ENCODE data around the gene HNF1A.
A peak's percentile ranks its signal among the peaks of the same experiment; 100 is the strongest.

Gene HNF1A

GRCh38 chr12:120988658-120989057 is 10.3 kb downstream of the HNF1A start:
- no peak for DNase-seq (ENCODE audit: low read depth in 2 of 2)

- DNase-seq (ENCODE audit: low read depth in 2 of 2): no peak
Observed at GRCh38 chr12:120989687-120990086, 11.3 kb downstream of the HNF1A start.

GRCh38 chr12:120990487-120991055 is 12.2 kb downstream of the HNF1A start:
- DNase-seq (ENCODE audit: low read depth in 2 of 2): no peak

GRCh38 chr12:120991965-120992364 is 13.6 kb downstream of the HNF1A start:
- no peak for DNase-seq (ENCODE audit: low read depth in 2 of 2)

- DNase-seq (ENCODE audit: low read depth in 2 of 2): no peak
Observed at GRCh38 chr12:120992989-120993388, 14.6 kb downstream of the HNF1A start.

- DNase-seq (ENCODE audit: low read depth in 2 of 2): no peak
Observed at GRCh38 chr12:120993496-120993895, 15.2 kb downstream of the HNF1A start.

- no peak for DNase-seq (ENCODE audit: low read depth in 2 of 2)
Observed at GRCh38 chr12:120994059-120994458, 15.7 kb downstream of the HNF1A start.

GRCh38 chr12:120994589-120995337 is 16.4 kb downstream of the HNF1A start:
- no peak for DNase-seq (ENCODE audit: low read depth in 2 of 2)

- no peak for DNase-seq (ENCODE audit: low read depth in 2 of 2)
Observed at GRCh38 chr12:120996133-120996746, 17.9 kb downstream of the HNF1A start.

GRCh38 chr12:120997448-120997847 is 19.1 kb downstream of the HNF1A start:
- DNase-seq (ENCODE audit: low read depth in 2 of 2): no peak

- no peak for DNase-seq (ENCODE audit: low read depth in 2 of 2)
Observed at GRCh38 chr12:120998435-120998834, 20.1 kb downstream of the HNF1A start.

- DNase-seq (ENCODE audit: low read depth in 2 of 2): no peak
Observed at GRCh38 chr12:120999191-121000120, 21.1 kb downstream of the HNF1A start.

- no peak for DNase-seq (ENCODE audit: low read depth in 2 of 2)
Observed at GRCh38 chr12:121000530-121000929, 22.2 kb downstream of the HNF1A start.

- no peak for DNase-seq (ENCODE audit: low read depth in 2 of 2)
Observed at GRCh38 chr12:121001060-121001459, 22.7 kb downstream of the HNF1A start.

- DNase-seq (ENCODE audit: low read depth in 2 of 2): no peak
Observed at GRCh38 chr12:121001841-121002483, 23.6 kb downstream of the HNF1A start.

GRCh38 chr12:121003650-121004049 is 25.3 kb downstream of the HNF1A start:
- no peak for DNase-seq (ENCODE audit: low read depth in 2 of 2)

GRCh38 chr12:121004253-121004815 is 26.0 kb downstream of the HNF1A start:
- no peak for DNase-seq (ENCODE audit: low read depth in 2 of 2)

- DNase-seq (ENCODE audit: low read depth in 2 of 2): peak in 1 of 2 donors; percentile 29
Observed at GRCh38 chr12:121005346-121005815, 27.0 kb downstream of the HNF1A start.

GRCh38 chr12:121008347-121009098 is 30.2 kb downstream of the HNF1A start:
- DNase-seq (ENCODE audit: low read depth in 2 of 2): no peak

- DNase-seq (ENCODE audit: low read depth in 2 of 2): no peak
Observed at GRCh38 chr12:121009741-121010140, 31.4 kb downstream of the HNF1A start.

Measured in stimulated activated CD8-positive, alpha-beta memory T cell treated with anti-CD3 and anti-CD28 coated beads, Interleukin-7, amount 100 ng/mL, for 4 hours (primary cell).